HL-60 (cell line): ENCODE data around the gene DNAJA3.

ENCODE experiments used
- POLR2AphosphoS5 ChIP-seq: IDR thresholded peaks from 2 replicates; pipeline ENCODE4 v1.6.1; 2012; ENCODE audit warnings: low read depth
- SPI1 ChIP-seq: IDR thresholded peaks from 2 replicates; pipeline ENCODE4 v1.6.1; 2012; ENCODE audit warnings: low read depth, mild to moderate bottlenecking, borderline replicate concordance
- TF ChIP-seq, protein P1 (sequence below): IDR thresholded peaks from one replicate; pipeline ENCODE4 v1.5.1; 2011; ENCODE audit warnings: low read length, control low read depth, inconsistent platforms; ENCODE audit not compliant: insufficient read depth
- TF ChIP-seq, protein P2 (sequence below): IDR thresholded peaks from 2 replicates; pipeline ENCODE4 v1.6.1; 2012; ENCODE audit warnings: low read depth; ENCODE audit not compliant: insufficient replicate concordance

DNA sequence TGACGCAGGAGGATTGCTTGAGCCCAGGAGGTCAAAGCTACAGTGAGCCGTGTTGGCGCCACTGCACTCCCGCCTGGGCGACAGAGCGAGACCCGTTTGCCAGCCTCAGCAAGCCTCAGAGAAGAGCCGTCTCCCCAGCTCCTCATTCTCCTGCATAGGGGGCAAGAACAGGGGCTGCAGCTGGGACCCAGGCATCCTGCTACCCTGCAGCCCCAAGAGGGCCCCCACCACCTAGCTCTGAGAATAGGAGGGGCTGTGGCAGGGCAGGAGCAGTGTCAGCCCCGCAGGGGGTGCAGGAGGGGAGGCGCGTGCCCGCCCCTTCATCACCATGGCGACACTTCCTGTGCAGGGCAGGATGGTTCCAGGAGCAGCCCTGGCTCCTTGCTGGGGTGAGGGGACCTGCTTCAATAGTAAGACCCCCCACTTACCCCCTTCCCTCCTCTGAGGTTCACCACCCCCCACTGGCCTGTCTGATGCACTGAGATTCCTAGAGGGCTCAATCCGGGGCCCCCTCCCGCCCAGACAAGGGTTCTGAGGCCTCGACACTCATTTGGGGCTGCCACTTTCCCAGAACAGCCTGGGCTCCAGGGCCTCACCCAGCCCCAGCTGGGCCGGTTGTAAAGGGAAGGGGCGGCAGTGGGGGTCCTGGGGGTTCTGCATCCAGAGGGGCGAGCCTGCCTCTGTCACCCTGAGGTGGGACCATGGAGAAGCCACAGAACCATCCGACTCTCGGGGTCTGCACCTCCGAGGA is 33.9 kb upstream of the DNAJA3 start:
- TF ChIP-seq SPI1 (no peak), POLR2AphosphoS5 (no peak)
- TF ChIP-seq, protein P1, sequence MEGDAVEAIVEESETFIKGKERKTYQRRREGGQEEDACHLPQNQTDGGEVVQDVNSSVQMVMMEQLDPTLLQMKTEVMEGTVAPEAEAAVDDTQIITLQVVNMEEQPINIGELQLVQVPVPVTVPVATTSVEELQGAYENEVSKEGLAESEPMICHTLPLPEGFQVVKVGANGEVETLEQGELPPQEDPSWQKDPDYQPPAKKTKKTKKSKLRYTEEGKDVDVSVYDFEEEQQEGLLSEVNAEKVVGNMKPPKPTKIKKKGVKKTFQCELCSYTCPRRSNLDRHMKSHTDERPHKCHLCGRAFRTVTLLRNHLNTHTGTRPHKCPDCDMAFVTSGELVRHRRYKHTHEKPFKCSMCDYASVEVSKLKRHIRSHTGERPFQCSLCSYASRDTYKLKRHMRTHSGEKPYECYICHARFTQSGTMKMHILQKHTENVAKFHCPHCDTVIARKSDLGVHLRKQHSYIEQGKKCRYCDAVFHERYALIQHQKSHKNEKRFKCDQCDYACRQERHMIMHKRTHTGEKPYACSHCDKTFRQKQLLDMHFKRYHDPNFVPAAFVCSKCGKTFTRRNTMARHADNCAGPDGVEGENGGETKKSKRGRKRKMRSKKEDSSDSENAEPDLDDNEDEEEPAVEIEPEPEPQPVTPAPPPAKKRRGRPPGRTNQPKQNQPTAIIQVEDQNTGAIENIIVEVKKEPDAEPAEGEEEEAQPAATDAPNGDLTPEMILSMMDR = no peak
- TF ChIP-seq, protein P2, sequence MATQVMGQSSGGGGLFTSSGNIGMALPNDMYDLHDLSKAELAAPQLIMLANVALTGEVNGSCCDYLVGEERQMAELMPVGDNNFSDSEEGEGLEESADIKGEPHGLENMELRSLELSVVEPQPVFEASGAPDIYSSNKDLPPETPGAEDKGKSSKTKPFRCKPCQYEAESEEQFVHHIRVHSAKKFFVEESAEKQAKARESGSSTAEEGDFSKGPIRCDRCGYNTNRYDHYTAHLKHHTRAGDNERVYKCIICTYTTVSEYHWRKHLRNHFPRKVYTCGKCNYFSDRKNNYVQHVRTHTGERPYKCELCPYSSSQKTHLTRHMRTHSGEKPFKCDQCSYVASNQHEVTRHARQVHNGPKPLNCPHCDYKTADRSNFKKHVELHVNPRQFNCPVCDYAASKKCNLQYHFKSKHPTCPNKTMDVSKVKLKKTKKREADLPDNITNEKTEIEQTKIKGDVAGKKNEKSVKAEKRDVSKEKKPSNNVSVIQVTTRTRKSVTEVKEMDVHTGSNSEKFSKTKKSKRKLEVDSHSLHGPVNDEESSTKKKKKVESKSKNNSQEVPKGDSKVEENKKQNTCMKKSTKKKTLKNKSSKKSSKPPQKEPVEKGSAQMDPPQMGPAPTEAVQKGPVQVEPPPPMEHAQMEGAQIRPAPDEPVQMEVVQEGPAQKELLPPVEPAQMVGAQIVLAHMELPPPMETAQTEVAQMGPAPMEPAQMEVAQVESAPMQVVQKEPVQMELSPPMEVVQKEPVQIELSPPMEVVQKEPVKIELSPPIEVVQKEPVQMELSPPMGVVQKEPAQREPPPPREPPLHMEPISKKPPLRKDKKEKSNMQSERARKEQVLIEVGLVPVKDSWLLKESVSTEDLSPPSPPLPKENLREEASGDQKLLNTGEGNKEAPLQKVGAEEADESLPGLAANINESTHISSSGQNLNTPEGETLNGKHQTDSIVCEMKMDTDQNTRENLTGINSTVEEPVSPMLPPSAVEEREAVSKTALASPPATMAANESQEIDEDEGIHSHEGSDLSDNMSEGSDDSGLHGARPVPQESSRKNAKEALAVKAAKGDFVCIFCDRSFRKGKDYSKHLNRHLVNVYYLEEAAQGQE = no peak
